Activated naive CD8-positive, alpha-beta T cell treated with anti-CD3 and anti-CD28 coated beads, Interleukin-2, amount 50 U/mL, for 24 hours (primary cell): ENCODE data around the gene OR2Y1.
A peak's percentile ranks its signal among the peaks of the same experiment; 100 is the strongest.
"Not testable (repeated sequence)": the region's sequence is repeated elsewhere in the genome, so short reads cannot be mapped to it uniquely, and the experiment has no call there.

ENCODE experiments used
- ATAC-seq: fragments of 150-1000 bp; cut with Tn5 transposase; one replicate; pipeline ENCODE4 v1.10.0; 2021
- DNase-seq: peaks from one replicate; pipeline ENCODE4 v3.0.0; 2021
- H3K27ac Mint-ChIP-seq: one replicate; pipeline ENCODE4 v1.8.0; 2021; ENCODE audit warnings: mild to moderate bottlenecking, mixed read lengths
- H3K27me3 Mint-ChIP-seq: one replicate; pipeline ENCODE4 v1.8.0; 2021; ENCODE audit warnings: mixed read lengths
- H3K36me3 Mint-ChIP-seq: one replicate; pipeline ENCODE4 v1.8.0; 2021; ENCODE audit warnings: low read depth, mixed read lengths
- H3K4me1 Mint-ChIP-seq: one replicate; pipeline ENCODE4 v1.8.0; 2021; ENCODE audit warnings: mixed read lengths
- H3K4me3 Mint-ChIP-seq: one replicate; pipeline ENCODE4 v1.8.0; 2021; ENCODE audit warnings: mild to moderate bottlenecking, moderate library complexity, mixed read lengths
- H3K9me3 Mint-ChIP-seq: one replicate; pipeline ENCODE4 v1.8.0; 2021; ENCODE audit warnings: mixed read lengths

OR2Y1 gene

GRCh38 chr5:180703912-180704311 is 35.9 kb downstream of the OR2Y1 start:
- Mint-ChIP-seq H3K27me3 (peaks cover 4% of the 10 kb centered on the region), H3K9me3 (peaks cover 4% of the 10 kb centered on the region), H3K36me3 (no peaks in the 10 kb centered on the region), H3K27ac (no peak overlapping the region), H3K4me1 (peaks cover 8% of the 10 kb centered on the region), H3K4me3 (no peak overlapping the region)
- DNase-seq (no peak), ATAC-seq (no peak)

DNA sequence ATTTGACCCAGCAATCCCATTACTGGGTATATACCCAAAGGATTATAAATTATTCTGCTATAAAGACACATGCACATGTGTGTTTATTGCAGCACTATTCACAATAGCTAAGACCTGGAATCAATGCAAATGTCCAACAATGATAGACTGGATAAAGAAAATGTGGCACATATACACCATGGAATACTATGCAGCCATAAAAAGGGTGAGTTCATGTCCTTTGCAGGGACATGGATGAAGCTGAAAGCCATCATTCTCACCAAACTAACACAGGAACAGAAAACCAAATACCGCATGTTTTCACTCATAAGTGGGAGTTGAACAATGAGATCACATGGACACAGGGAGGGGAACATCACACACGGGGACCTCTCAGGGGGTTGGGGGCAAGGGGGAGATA is 36.5 kb downstream of the OR2Y1 start:
- H3K4me1 Mint-ChIP-seq, H3K9me3 Mint-ChIP-seq, ATAC-seq, DNase-seq, H3K27ac Mint-ChIP-seq, H3K4me3 Mint-ChIP-seq, H3K27me3 Mint-ChIP-seq, H3K36me3 Mint-ChIP-seq: not testable (repeated sequence)

DNA sequence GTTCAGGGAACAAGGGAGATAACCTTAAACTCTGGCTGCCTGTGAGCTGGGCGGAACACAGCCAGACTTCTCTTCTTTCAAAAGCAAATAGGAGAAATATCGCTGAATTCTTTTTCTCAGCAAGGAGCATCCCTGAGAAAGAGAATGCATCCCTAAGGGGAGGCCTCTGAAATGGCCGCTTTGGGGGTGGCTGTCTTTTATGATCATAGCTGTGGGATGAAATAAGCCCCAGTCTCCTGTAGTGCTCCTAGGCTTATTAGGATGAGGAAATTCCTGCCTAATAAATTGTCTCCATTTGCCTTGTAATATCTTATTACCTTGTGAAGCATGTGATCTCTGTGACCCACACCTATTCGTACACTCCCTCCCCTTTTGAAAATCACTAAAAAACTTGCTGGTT is 39.4 kb downstream of the OR2Y1 start:
- H3K36me3 Mint-ChIP-seq, H3K9me3 Mint-ChIP-seq, H3K4me3 Mint-ChIP-seq, DNase-seq, ATAC-seq, H3K27ac Mint-ChIP-seq, H3K27me3 Mint-ChIP-seq: not testable (repeated sequence)
- peaks cover 15% of the 10 kb centered on the region for H3K4me1 Mint-ChIP-seq

DNA sequence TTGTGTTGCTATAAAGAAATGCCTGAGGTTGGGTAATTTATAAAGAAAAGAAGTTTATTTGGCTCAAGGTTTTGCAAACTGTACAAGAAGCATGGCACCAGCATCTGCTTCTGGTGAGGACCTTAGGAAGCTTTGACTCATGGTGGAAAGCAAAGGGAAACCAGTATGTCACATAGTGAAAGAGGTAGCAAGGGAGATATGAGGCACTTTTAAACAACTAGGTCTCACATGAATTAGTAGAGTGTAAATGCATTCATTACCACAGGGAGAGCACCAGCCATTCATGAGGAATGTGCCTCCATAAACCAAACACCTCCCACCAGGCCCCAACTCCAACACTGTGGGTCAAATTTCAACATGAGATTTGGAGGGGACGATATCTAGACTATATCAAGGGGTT is 40.8 kb downstream of the OR2Y1 start:
- H3K9me3 Mint-ChIP-seq: peaks cover 8% of the 10 kb centered on the region
- DNase-seq (no peak), ATAC-seq (peak; percentile 93)
- peaks cover 15% of the 10 kb centered on the region for H3K4me1 Mint-ChIP-seq
- H3K4me3 Mint-ChIP-seq: no peak overlapping the region
- peak overlapping the region; percentile 37 for H3K27ac Mint-ChIP-seq
- no peaks in the 10 kb centered on the region for H3K36me3 Mint-ChIP-seq
- peaks cover 4% of the 10 kb centered on the region for H3K27me3 Mint-ChIP-seq

DNA sequence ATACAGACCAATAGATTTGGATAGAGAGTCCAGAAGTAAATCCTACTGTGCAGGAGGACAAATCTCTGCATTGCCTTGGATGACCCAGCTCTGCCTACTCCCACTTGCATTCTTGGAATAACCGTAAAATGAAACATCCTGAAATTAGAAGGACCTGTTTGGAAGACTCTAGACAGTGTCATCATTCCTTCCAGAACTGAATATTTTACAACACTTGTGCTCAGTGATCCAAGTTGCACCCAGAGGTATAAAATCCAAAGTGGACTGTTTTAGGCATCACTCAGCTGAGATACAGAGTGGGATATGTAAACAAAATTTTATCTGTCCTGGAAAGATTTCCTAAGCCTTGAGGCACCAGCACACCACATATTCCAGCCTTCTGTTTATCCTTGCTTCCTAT is 43.7 kb downstream of the OR2Y1 start:
- no peaks in the 10 kb centered on the region for H3K36me3 Mint-ChIP-seq
- DNase-seq (no peak), ATAC-seq (no peak)
- no peak overlapping the region for H3K27ac Mint-ChIP-seq
- peaks cover 8% of the 10 kb centered on the region for H3K9me3 Mint-ChIP-seq
- H3K27me3 Mint-ChIP-seq: no peaks in the 10 kb centered on the region
- H3K4me3 Mint-ChIP-seq: no peak overlapping the region
- H3K4me1 Mint-ChIP-seq: peaks cover 29% of the 10 kb centered on the region

DNA sequence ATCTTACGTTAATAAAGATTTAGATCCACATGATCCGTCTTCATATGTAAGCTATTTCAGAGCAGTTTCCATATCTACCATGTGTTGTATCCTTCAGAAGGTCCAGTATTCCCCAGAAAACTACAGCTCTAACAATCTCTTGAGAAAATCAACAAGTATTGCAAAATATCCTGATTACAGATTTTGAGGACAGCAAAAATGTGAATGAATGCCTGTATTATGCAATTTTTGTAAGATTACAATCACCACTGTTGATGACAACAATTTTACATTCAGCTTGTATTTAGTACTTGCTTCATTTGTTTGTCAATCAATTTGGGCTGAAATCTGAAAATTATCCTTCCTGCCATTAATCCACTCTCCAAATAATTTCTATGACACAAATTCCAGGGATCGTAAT is 47.4 kb downstream of the OR2Y1 start:
- no peaks in the 10 kb centered on the region for H3K27me3 Mint-ChIP-seq
- peaks cover 42% of the 10 kb centered on the region for H3K4me1 Mint-ChIP-seq
- no peak overlapping the region for H3K27ac Mint-ChIP-seq
- H3K36me3 Mint-ChIP-seq: no peaks in the 10 kb centered on the region
- ATAC-seq: no peak
- no peak for DNase-seq
- no peak overlapping the region for H3K4me3 Mint-ChIP-seq
- peaks cover 4% of the 10 kb centered on the region for H3K9me3 Mint-ChIP-seq

DNA sequence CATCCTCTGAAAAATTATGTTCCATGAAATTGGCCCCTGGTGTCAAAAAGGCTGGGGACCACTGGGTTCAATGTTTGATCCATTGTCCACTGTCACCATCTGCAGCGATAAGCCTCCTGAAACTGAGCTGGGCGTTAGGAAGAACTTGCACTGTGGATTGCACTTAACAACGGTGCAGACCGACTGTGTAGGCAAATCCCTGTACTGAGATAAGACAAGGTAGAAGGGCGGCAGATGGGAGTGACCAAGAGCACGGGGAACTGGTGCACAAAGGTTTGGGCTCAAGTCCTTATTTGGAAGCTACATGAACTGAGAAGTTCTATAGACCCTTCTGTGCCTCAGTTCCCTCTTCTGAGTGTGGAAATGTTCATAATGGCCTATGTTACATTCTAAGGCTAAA is 48.8 kb downstream of the OR2Y1 start:
- ATAC-seq: no peak
- no peak overlapping the region for H3K4me3 Mint-ChIP-seq
- no peaks in the 10 kb centered on the region for H3K36me3 Mint-ChIP-seq
- peaks cover 4% of the 10 kb centered on the region for H3K9me3 Mint-ChIP-seq
- no peak for DNase-seq
- no peak overlapping the region for H3K27ac Mint-ChIP-seq
- H3K27me3 Mint-ChIP-seq: no peaks in the 10 kb centered on the region
- H3K4me1 Mint-ChIP-seq: peaks cover 49% of the 10 kb centered on the region

DNA sequence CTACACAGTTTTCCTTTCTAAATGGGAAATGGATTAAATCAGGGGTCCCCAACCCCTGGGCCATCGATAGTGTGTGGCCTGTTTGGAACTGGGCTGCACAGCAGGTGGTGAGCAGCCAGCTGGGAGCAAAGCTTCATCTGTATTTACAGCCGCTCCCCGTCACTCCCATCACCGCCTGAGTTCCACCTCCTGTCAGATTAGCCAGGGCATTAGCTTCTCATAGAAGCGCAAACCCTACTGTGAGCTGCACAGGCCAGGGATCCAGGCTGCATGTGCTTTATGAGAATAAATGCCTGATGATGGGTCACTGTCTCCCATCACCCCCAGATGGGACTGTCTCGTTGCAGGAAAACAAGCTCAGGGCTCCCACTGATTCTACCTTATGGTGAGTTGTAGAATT is 49.3 kb downstream of the OR2Y1 start:
- no peak overlapping the region for H3K4me3 Mint-ChIP-seq

GRCh38 chr5:180689775-180690174 is 50.1 kb downstream of the OR2Y1 start:
- peak overlapping the region; percentile 79 for H3K27ac Mint-ChIP-seq
- no peaks in the 10 kb centered on the region for H3K27me3 Mint-ChIP-seq
- DNase-seq (no peak), ATAC-seq (no peak)
- H3K9me3 Mint-ChIP-seq: no peaks in the 10 kb centered on the region
- H3K4me3 Mint-ChIP-seq: peak overlapping the region; percentile 69
- no peaks in the 10 kb centered on the region for H3K36me3 Mint-ChIP-seq
- H3K4me1 Mint-ChIP-seq: peaks cover 54% of the 10 kb centered on the region

More for the DNA sequence above, 49.3 kb downstream of the OR2Y1 start:
- Mint-ChIP-seq H3K36me3 (no peaks in the 10 kb centered on the region), H3K4me1 (peaks cover 51% of the 10 kb centered on the region), H3K9me3 (peaks cover 2% of the 10 kb centered on the region), H3K27ac (no peak overlapping the region), H3K27me3 (no peaks in the 10 kb centered on the region)
- ATAC-seq (no peak), DNase-seq (no peak)
